Measurements from ENCODE around the gene MID1.

MID1 gene

DNA sequence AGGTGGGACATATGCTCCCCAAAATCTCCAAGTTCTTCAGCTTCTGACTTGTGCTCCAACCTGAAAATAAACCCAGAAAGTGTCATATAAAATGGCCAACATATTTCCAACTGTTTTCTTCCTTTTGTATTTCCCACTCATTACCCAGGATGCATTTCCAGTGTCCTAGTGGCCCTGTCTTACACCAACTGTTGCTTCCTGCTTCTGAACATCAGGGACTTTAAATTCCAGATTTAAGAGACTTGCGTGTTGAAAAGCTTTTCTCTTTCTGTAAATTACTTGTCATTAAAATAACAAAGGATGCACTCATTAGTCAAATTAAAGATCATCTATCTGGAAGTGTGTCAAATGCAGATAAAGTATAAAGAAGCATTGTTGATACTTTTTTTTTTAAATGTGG is 19.9 kb downstream of the MID1 start:
- Histone ChIP-seq H3K4me3 (ENCODE audit: low read depth, low read length) (no peak overlapping the region), H3K4me1 (ENCODE audit: control insufficient read depth, insufficient read depth, low read length) (no peaks in the 10 kb centered on the region; the same call in 1 of the 2 replicates), H3K9me3 (ENCODE audit: control insufficient read depth, insufficient read depth, low read depth, low read length) (no peaks in the 10 kb centered on the region), H3K36me3 (ENCODE audit: control insufficient read depth in 2 of 2, insufficient read depth in 1 of 2, low read length in 2 of 2) (peaks cover 0 to 10% of the 10 kb centered on the region in 2 experiments; a peak in 1 of 3 replicates), H3K27ac (ENCODE audit: extremely low read depth, low read depth, low read length) (no peak overlapping the region)
- TF ChIP-seq SALL2 (tag by site-specific recombination; IDR thresholded peaks at IDR 0.05; ENCODE audit: borderline replicate concordance), result no peak
- TF ChIP-seq, protein P1, sequence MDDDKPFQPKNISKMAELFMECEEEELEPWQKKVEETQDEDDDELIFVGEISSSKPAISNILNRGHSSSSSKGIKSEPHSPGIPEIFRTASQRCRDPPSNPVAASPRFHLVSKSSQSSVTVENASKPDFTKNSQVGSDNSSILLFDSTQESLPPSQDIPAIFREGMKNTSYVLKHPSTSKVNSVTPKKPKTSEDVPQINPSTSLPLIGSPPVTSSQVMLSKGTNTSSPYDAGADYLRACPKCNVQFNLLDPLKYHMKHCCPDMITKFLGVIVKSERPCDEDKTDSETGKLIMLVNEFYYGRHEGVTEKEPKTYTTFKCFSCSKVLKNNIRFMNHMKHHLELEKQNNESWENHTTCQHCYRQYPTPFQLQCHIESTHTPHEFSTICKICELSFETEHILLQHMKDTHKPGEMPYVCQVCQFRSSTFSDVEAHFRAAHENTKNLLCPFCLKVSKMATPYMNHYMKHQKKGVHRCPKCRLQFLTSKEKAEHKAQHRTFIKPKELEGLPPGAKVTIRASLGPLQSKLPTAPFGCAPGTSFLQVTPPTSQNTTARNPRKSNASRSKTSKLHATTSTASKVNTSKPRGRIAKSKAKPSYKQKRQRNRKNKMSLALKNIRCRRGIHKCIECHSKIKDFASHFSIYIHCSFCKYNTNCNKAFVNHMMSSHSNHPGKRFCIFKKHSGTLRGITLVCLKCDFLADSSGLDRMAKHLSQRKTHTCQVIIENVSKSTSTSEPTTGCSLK (tag by site-specific recombination; IDR thresholded peaks at IDR 0.05), result no peak
- TF ChIP-seq ZNF140 (tag by site-specific recombination; IDR thresholded peaks at IDR 0.05), result no peak
- TF ChIP-seq ZNF623 (tag by site-specific recombination; IDR thresholded peaks at IDR 0.05), result no peak
- TF ChIP-seq ZNF585B (tag by site-specific recombination; IDR thresholded peaks at IDR 0.05), result no peak
- no peak for TF ChIP-seq ZNF132 (tag by site-specific recombination; IDR thresholded peaks at IDR 0.05; ENCODE audit: borderline replicate concordance)
- no peak for TF ChIP-seq ZNF146 (tag by site-specific recombination; IDR thresholded peaks at IDR 0.05)
- TF ChIP-seq HOXA7 (CRISPR knock-in tag; IDR thresholded peaks at IDR 0.05; ENCODE audit: borderline replicate concordance), result no peak
- ChIA-PET POLR2A (no interaction called here), CTCF (interaction anchor here (0.7 to 2.2 kb wide), 2 partner anchors 8 to 410 kb away, joined by 3 to 8 read pairs; no protein-coding TSS in a partner anchor)

DNA sequence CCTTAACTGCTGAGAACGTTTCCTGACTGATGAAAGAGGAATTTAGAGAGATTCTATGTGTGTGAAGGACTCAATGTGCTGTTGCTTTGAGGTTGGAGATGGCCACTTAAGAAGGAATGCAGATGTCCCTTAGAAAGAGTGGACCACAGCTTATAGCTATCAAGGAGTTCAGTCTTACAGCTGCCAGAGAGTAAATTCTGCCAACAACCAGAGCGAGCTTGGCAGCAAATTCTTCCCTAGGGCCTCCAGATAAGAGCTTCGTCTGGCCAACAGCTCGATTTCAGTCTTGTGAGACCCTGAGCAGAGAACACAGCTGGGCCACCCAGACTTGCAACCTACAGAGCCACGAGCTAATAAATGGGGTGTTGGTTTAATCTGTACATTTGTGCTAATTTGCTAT is 21.8 kb downstream of the MID1 start:
- no peaks in the 10 kb centered on the region for H3K9me3 ChIP-seq (ENCODE audit: control insufficient read depth, insufficient read depth, low read depth, low read length)
- ChIA-PET CTCF (interaction anchor here (0.5 to 1.2 kb wide), 3 partner anchors 13 to 408 kb away, joined by 3 read pairs; no protein-coding TSS in a partner anchor), POLR2A (no interaction called here)
- no peak overlapping the region for H3K4me3 ChIP-seq (ENCODE audit: low read depth, low read length)
- TF ChIP-seq, protein P2, sequence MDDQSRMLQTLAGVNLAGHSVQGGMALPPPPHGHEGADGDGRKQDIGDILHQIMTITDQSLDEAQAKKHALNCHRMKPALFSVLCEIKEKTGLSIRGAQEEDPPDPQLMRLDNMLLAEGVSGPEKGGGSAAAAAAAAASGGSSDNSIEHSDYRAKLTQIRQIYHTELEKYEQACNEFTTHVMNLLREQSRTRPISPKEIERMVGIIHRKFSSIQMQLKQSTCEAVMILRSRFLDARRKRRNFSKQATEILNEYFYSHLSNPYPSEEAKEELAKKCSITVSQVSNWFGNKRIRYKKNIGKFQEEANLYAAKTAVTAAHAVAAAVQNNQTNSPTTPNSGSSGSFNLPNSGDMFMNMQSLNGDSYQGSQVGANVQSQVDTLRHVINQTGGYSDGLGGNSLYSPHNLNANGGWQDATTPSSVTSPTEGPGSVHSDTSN (CRISPR knock-in tag; IDR thresholded peaks at IDR 0.05), result no peak
- TF ChIP-seq FEZF1 (tag by site-specific recombination; IDR thresholded peaks at IDR 0.05), result no peak
- TF ChIP-seq ZNF23 (tag by site-specific recombination; IDR thresholded peaks at IDR 0.05; ENCODE audit: borderline replicate concordance), result no peak
- TF ChIP-seq ZNF701 (tag by site-specific recombination; IDR thresholded peaks at IDR 0.05), result no peak
- TF ChIP-seq ZNF302 (tag by site-specific recombination; IDR thresholded peaks at IDR 0.05; ENCODE audit: low read depth), result no peak
- no peak for TF ChIP-seq ZNF391 (tag by site-specific recombination; IDR thresholded peaks at IDR 0.05; ENCODE audit: borderline replicate concordance, low read depth)
- TF ChIP-seq, protein P3, sequence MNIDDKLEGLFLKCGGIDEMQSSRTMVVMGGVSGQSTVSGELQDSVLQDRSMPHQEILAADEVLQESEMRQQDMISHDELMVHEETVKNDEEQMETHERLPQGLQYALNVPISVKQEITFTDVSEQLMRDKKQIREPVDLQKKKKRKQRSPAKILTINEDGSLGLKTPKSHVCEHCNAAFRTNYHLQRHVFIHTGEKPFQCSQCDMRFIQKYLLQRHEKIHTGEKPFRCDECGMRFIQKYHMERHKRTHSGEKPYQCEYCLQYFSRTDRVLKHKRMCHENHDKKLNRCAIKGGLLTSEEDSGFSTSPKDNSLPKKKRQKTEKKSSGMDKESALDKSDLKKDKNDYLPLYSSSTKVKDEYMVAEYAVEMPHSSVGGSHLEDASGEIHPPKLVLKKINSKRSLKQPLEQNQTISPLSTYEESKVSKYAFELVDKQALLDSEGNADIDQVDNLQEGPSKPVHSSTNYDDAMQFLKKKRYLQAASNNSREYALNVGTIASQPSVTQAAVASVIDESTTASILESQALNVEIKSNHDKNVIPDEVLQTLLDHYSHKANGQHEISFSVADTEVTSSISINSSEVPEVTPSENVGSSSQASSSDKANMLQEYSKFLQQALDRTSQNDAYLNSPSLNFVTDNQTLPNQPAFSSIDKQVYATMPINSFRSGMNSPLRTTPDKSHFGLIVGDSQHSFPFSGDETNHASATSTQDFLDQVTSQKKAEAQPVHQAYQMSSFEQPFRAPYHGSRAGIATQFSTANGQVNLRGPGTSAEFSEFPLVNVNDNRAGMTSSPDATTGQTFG (tag by site-specific recombination; IDR thresholded peaks at IDR 0.05; ENCODE audit: borderline replicate concordance), result no peak
- no peak for TF ChIP-seq ZNF530 (tag by site-specific recombination; IDR thresholded peaks at IDR 0.05; ENCODE audit: low read depth)
- TF ChIP-seq ZNF571 (tag by site-specific recombination; IDR thresholded peaks at IDR 0.05), result no peak
- H3K27ac ChIP-seq (ENCODE audit: extremely low read depth, low read depth, low read length), result no peak overlapping the region
- H3K4me1 ChIP-seq (ENCODE audit: control insufficient read depth, insufficient read depth, low read length), result no peaks in the 10 kb centered on the region
- peaks cover 0 to 10% of the 10 kb centered on the region in 2 experiments; a peak in 1 of 3 replicates for H3K36me3 ChIP-seq (ENCODE audit: control insufficient read depth in 2 of 2, insufficient read depth in 1 of 2, low read length in 2 of 2)
